DMS153 treated with DMSO at 0.1 percent for 48 hours (cell line): Measurements from ENCODE around the gene FAM180A.

Experiments
- DNase-seq: peaks from one replicate; lab custom pipeline; 2025; ENCODE audit not compliant: unreplicated experiment; lab: John Stamatoyannopoulos, UW

FAM180A gene

GRCh38 chr7:135685306-135686084 lies 63.1 kb downstream of the FAM180A start:
- DNase-seq = no peak

- no peak for DNase-seq
These were observed 63.9 kb downstream of the FAM180A start for GRCh38 chr7:135684699-135685098.

GRCh38 chr7:135684136-135684535 lies 64.5 kb downstream of the FAM180A start:
- no peak for DNase-seq

- no peak for DNase-seq
These were observed 65.0 kb downstream of the FAM180A start for GRCh38 chr7:135683609-135684008.

- no peak for DNase-seq
These were observed 66.4 kb downstream of the FAM180A start for GRCh38 chr7:135682191-135682590.

- no peak for DNase-seq
These were observed 66.9 kb downstream of the FAM180A start for GRCh38 chr7:135681762-135682161.
